Ishikawa (cell line): ENCODE results near the gene ZFAND2B.

Experiments
- CEBPB ChIP-seq: IDR thresholded peaks from 2 replicates; pipeline ENCODE4 v1.6.1; 2012
- CREB1 ChIP-seq: IDR thresholded peaks from 2 replicates; pipeline ENCODE4 v1.6.1; 2012; ENCODE audit warnings: low read depth
- EGR1 ChIP-seq: IDR thresholded peaks from 2 replicates; pipeline ENCODE4 v1.6.1; 2012
- EP300 ChIP-seq: IDR thresholded peaks from 2 replicates; pipeline ENCODE4 v1.6.1; 2012; ENCODE audit warnings: borderline replicate concordance
- FOXM1 ChIP-seq: IDR thresholded peaks from 2 replicates; pipeline ENCODE4 v1.6.1; 2012; ENCODE audit warnings: low read depth, borderline replicate concordance
- NFIC ChIP-seq: IDR thresholded peaks from 2 replicates; pipeline ENCODE4 v1.6.1; 2012
- RAD21 ChIP-seq: IDR thresholded peaks from 2 replicates; pipeline ENCODE4 v1.6.1; 2012; ENCODE audit warnings: low read depth
- TAF1 ChIP-seq: IDR thresholded peaks from 2 replicates; pipeline ENCODE4 v1.6.1; 2012; ENCODE audit warnings: low read depth, mild to moderate bottlenecking
- TCF12 ChIP-seq: IDR thresholded peaks from 2 replicates; pipeline ENCODE4 v1.6.1; 2012; ENCODE audit warnings: low read depth
- TEAD4 ChIP-seq: IDR thresholded peaks from 2 replicates; pipeline ENCODE4 v1.6.1; 2012
- YY1 ChIP-seq: IDR thresholded peaks from 2 replicates; pipeline ENCODE4 v1.6.1; 2012; ENCODE audit warnings: low read depth
- ZBTB7A ChIP-seq: IDR thresholded peaks from 2 replicates; pipeline ENCODE4 v1.6.1; 2012; ENCODE audit warnings: low read depth
- TF ChIP-seq, protein P1 (sequence below): IDR thresholded peaks from 2 replicates; pipeline ENCODE4 v1.6.1; 2012
- TF ChIP-seq, protein P2 (sequence below): IDR thresholded peaks from 2 replicates; pipeline ENCODE4 v1.6.1; 2012
- TF ChIP-seq, protein P3 (sequence below): IDR thresholded peaks from 2 replicates; pipeline ENCODE4 v1.6.1; 2012; ENCODE audit warnings: low read depth, mild to moderate bottlenecking

The ZFAND2B gene

DNA sequence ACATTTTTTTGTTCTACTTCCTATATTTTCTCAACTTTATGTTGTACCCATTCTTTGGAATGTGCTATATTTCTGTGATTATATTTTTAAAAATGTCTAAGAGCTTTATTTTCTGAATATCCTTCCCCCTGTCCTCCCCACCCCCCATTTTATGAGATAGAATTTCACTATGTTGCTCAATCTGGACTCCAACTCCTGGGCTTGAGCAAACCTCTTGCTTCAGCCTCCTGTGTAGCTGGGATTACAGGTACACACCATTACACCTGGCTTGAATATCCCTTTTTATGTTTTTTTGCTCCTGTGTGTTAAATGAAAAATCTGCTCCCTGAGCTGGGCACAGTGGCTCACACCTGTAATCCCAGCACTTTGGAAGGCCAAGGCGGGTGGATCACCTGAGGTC lies 9.2 kb upstream of the ZFAND2B start:
- TF ChIP-seq, protein P1, sequence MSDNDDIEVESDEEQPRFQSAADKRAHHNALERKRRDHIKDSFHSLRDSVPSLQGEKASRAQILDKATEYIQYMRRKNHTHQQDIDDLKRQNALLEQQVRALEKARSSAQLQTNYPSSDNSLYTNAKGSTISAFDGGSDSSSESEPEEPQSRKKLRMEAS = no peak
- TF ChIP-seq CREB1 (no peak), NFIC (no peak), ZBTB7A (no peak), EP300 (no peak), TAF1 (no peak), EGR1 (no peak), FOXM1 (no peak), TCF12 (no peak), TEAD4 (no peak), RAD21 (no peak), YY1 (no peak), CEBPB (no peak)
- TF ChIP-seq, protein P2, sequence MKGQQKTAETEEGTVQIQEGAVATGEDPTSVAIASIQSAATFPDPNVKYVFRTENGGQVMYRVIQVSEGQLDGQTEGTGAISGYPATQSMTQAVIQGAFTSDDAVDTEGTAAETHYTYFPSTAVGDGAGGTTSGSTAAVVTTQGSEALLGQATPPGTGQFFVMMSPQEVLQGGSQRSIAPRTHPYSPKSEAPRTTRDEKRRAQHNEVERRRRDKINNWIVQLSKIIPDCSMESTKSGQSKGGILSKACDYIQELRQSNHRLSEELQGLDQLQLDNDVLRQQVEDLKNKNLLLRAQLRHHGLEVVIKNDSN = no peak
- TF ChIP-seq, protein P3, sequence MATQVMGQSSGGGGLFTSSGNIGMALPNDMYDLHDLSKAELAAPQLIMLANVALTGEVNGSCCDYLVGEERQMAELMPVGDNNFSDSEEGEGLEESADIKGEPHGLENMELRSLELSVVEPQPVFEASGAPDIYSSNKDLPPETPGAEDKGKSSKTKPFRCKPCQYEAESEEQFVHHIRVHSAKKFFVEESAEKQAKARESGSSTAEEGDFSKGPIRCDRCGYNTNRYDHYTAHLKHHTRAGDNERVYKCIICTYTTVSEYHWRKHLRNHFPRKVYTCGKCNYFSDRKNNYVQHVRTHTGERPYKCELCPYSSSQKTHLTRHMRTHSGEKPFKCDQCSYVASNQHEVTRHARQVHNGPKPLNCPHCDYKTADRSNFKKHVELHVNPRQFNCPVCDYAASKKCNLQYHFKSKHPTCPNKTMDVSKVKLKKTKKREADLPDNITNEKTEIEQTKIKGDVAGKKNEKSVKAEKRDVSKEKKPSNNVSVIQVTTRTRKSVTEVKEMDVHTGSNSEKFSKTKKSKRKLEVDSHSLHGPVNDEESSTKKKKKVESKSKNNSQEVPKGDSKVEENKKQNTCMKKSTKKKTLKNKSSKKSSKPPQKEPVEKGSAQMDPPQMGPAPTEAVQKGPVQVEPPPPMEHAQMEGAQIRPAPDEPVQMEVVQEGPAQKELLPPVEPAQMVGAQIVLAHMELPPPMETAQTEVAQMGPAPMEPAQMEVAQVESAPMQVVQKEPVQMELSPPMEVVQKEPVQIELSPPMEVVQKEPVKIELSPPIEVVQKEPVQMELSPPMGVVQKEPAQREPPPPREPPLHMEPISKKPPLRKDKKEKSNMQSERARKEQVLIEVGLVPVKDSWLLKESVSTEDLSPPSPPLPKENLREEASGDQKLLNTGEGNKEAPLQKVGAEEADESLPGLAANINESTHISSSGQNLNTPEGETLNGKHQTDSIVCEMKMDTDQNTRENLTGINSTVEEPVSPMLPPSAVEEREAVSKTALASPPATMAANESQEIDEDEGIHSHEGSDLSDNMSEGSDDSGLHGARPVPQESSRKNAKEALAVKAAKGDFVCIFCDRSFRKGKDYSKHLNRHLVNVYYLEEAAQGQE = no peak

DNA sequence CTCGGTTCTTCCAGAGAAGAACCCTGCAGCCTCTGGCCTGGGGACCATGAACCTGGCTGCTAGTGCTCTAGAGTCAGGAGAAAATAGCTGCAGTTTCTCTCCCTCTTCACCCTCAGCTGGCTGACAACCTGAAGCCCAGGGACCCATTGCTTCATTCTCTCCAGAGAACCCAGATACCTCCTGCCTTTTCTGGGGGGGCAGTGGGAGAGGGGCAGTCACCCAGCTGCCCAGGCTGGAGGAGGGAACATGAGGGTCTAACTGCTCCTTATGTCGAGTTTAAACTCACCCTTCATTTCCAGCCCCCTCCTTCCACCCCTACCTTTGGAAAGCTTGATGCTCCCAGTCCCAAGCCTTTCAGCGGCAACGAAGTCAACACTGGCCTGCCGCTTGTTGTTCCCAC lies 7.6 kb upstream of the ZFAND2B start:
- no peak for TF ChIP-seq ZBTB7A
- TF ChIP-seq YY1 = no peak
- TF ChIP-seq EP300 = no peak
- no peak for TF ChIP-seq TAF1
- no peak for TF ChIP-seq EGR1
- TF ChIP-seq CREB1 = no peak
- no peak for TF ChIP-seq TEAD4
- TF ChIP-seq RAD21 = no peak
- TF ChIP-seq CEBPB = no peak
- no peak for TF ChIP-seq FOXM1
- TF ChIP-seq, protein P1 = no peak
- TF ChIP-seq, protein P3 = no peak
- TF ChIP-seq, protein P2 = no peak
- TF ChIP-seq TCF12 = no peak
- TF ChIP-seq NFIC = no peak

DNA sequence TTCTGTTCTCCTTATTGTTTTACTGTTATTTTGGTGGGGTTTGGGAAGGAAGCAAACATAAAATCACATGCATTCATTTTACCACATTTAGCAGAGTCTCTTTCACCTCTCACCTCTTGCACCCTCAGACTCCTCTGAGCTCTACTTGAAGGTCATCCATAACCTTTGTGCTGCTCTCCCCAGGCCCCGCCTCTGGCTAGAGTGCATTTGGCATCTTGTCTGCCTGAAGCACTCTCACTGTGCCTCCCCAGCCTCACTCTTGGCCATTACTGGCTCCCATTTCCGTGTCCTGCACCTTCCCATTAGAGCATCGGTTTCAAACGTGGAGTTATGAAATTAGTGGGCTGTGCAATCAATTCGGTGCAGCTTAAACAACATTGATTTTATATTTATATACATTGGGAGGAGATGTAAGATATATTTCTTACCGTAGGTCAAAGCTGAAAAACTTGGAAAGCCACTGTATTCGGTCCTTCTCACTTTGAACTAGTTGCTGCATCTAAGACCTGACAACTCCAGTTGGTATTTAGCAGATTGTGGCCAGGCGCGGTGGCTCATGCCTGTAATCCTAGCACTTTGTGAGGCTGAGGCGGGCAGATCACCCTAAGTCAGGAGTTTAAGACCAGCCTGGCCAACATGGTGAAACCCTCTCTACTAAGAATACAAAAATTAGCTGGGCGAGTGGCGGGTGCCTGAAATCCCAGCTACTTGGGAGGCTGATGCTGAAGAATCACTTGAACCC lies 6.9 kb upstream of the ZFAND2B start:
- TF ChIP-seq, protein P3 = no peak
- no peak for TF ChIP-seq TCF12
- TF ChIP-seq ZBTB7A = no peak
- TF ChIP-seq, protein P2 = no peak
- no peak for TF ChIP-seq TAF1
- no peak for TF ChIP-seq FOXM1
- TF ChIP-seq EGR1 = no peak
- TF ChIP-seq TEAD4 = no peak
- TF ChIP-seq NFIC = no peak
- no peak for TF ChIP-seq YY1
- no peak for TF ChIP-seq RAD21
- TF ChIP-seq CEBPB = no peak
- no peak for TF ChIP-seq CREB1
- TF ChIP-seq, protein P1 = no peak
